ENCODE results near the gene CDCA8.
"Not testable (repeated sequence)": the region's sequence is repeated elsewhere in the genome, so short reads cannot be mapped to it uniquely, and the experiment has no call there.

Gene CDCA8

DNA sequence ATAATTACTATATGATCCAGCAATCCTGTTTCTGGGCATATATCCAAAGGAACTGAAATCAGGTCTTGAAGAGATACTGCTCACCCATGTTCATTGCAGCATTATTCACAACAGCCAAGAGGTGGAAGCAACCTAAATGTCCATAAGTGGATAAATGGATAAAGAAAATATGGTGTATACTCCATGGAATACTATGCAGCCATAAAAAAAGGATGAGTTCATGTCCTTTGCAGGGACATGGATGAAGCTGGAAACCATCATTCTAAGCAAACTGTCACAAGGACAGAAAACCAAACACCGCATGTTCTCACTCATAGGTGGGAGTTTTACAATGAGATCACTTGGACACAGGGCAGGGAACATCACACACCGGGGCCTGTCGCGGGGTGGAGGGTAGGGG, 46.3 kb downstream of the CDCA8 start:
- DNase-seq (ENCODE audit: low read depth), result not testable (repeated sequence)

DNA sequence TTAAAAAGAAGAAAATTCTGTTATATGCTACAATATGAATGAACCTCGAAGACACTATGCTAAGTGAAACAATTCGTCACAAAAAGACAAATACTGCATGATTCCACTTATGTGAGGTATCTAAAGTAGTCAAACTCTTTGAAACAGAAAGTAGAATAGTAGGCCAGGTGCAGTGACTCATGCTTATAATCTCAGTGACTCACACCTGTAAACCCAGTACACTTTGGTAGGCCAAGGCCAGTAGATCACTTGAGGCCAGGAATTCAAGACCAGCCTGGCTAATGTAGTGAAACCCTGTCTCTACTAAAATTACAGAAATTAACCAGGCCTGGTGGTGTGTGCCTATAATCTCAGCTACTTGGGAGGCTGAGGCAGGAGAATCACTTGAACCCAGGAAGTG, 46.9 kb downstream of the CDCA8 start:
- DNase-seq (ENCODE audit: low read depth), result no peak

DNA sequence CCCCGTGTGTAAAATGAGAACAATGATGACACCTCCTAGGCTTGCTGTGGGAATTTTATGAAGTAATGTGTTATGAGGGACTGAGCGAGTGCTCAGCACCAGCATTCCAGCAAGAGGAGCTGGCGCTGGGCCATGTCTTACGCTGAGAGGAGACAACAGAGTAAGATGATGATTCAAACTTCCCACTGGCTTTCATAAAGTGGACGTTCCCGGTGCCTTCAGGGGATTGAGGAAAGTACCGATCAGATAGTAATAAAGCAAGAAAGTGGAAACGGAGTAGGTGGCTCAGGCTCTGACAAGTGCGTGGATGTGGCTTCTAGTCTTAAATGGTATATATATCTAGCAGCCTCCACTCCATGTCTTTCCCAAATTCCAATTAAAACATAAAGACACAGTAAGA, 48.8 kb downstream of the CDCA8 start:
- no peak for DNase-seq (ENCODE audit: low read depth)

DNA sequence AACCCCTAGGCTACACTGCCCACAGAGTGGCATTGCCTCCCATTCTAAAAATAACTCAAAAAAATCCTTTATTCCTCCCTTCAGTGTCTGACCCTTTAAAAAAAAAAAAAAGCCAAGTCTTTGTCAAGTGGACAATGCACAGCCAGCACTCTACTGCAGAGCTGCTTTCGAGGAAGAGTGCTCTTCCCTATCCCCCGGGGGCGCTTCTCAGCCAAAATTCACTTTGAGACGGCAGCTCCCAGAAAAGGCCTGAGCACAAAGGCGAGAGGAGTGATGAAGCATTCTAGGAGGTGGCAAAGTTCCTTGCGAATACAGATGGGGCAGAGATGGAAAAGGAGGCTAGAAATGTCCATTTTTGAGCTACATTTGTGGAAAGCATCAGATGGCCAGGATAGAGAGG, 49.3 kb downstream of the CDCA8 start:
- no peak for DNase-seq (ENCODE audit: low read depth)

- DNase-seq (ENCODE audit: low read depth), result no peak
These were observed 54.5 kb downstream of the CDCA8 start for GRCh38 chr1:37746806-37747205.

GRCh38 chr1:37748565-37748964, 56.2 kb downstream of the CDCA8 start:
- no peak for DNase-seq (ENCODE audit: low read depth)

DNA sequence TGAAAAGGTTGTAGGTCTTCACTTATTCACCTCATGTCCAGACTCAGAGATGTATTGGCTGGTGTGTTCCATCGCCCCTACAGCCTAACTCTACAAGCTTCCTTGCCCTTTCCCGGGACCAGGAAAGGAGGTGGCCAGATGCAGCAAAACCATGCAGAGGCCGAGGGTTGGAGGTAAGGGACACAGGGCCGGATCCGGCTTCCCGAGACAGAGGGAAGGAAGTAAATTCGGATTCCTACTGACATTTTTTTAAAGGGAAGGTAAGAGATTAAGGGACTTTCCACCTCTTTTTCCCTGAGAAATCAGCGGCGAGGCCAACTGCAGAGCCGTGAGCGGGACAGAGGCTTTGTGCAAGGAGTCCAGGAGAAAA, 59.9 kb downstream of the CDCA8 start:
- DNase-seq (ENCODE audit: low read depth), result no peak

DNA sequence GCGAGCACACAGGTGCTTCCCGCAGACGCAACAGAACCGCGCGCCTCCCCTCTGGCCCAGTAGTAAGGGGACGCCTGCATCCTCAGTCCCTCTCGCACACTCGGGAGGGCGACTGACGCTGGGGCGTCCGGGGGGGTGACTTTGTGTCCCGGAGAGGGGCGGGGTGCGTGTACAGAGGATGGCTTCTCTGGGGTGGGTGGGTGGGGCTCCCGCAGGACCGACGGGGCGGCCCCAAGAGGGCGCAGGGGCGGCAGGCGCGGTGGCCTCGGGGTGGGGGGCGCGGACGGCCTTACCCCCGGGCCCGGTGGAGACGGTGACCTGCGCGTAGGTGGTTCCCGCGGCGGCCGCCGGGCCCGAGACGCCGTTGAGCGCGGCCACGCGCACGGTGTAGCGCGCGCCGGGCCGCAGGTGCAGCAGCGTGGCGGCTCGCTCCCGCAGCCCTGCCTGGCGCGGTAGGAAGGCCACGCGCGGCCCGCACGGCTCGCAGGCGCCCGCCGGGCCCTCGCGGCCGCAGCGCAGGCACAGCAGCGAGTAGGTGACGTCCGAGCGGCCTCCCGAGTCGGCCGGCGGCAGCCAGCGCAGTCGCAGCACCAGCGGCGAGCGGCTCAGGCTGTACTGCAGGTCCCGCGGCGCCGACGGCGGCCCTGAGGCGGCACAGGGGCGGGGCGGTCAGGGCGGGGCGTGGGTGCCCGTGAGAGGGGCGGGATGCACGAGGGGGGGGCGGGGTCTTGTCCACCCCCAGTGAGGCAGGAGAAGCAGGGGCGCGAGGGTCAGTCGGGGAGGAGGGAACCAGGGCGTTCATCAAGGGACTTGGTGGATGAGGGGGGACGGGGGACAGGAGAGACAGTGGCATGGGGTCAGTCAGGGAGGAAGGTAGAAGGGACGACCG, 60.5 kb downstream of the CDCA8 start:
- no peak for DNase-seq (ENCODE audit: low read depth)

- DNase-seq (ENCODE audit: low read depth), result no peak
These were observed 61.4 kb downstream of the CDCA8 start for GRCh38 chr1:37753473-37754321.

DNA sequence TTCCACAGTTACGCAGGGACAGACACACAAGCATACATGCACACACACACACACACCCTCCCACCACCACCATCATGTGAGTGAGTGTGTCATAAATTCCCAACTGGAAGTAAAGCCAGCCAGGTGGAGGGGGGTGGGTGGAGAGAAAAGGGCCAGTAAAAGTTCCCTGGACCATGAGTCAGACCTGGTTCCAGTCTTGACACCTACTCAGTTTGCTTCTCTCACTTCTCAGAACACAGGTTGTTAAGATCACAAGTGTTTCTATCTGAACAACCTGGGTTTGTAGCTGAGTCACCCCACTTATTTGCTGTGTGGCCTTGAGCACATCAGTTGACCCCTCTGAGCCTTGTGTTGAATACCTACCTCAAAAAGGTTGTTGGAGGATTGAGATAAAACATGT, 63.0 kb downstream of the CDCA8 start:
- DNase-seq (ENCODE audit: low read depth), result no peak

- DNase-seq (ENCODE audit: low read depth), result no peak
These were observed 63.7 kb downstream of the CDCA8 start for GRCh38 chr1:37755951-37756560.
